ENCODE data around the gene ALDH4A1.
A peak's percentile ranks its signal among the peaks of the same experiment; 100 is the strongest.

The ALDH4A1 gene

DNA sequence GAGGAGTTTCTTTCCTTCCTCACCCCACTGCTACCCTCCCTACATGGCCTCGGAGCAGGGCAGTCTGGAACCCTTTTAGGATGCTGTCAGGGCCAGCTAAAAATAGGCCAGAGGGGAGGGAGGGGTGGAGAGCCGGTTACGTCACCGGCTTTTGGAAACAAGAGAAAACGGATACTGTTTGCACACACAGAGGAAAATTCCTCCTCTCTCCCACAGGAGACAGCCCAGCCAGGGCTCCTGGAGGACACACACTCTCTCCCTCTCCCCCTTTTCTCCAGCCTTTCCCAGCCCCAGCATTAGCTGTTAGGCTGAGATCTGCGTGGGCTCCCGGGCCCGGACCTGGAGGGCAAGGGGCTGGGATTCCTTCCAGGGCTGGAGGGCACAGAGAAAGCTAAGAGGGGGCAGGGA is 20.0 kb upstream of the ALDH4A1 start:
- H3K4me3 ChIP-seq (ENCODE audit: low read depth, low read length), result peak overlapping the region; percentile 8
- no peak for DNase-seq (ENCODE audit: low read depth, low spot score)
- CTCF ChIA-PET, result interaction anchor here (0.6 to 12.7 kb wide), 11 partner anchors 8 to 365 kb away, joined by 3 to 212 read pairs (median 4); no protein-coding TSS in a partner anchor
- TF ChIP-seq, protein P1, sequence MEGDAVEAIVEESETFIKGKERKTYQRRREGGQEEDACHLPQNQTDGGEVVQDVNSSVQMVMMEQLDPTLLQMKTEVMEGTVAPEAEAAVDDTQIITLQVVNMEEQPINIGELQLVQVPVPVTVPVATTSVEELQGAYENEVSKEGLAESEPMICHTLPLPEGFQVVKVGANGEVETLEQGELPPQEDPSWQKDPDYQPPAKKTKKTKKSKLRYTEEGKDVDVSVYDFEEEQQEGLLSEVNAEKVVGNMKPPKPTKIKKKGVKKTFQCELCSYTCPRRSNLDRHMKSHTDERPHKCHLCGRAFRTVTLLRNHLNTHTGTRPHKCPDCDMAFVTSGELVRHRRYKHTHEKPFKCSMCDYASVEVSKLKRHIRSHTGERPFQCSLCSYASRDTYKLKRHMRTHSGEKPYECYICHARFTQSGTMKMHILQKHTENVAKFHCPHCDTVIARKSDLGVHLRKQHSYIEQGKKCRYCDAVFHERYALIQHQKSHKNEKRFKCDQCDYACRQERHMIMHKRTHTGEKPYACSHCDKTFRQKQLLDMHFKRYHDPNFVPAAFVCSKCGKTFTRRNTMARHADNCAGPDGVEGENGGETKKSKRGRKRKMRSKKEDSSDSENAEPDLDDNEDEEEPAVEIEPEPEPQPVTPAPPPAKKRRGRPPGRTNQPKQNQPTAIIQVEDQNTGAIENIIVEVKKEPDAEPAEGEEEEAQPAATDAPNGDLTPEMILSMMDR (IDR thresholded peaks at IDR 0.05; ENCODE audit: insufficient read depth, low read length, missing control alignments), result peak; percentile 22
- POLR2A ChIA-PET, result interaction anchor here (1.1 kb wide), 1 partner anchor 34 kb away, joined by 8 read pairs; the partner anchor contains the start of gene IFFO2

DNA sequence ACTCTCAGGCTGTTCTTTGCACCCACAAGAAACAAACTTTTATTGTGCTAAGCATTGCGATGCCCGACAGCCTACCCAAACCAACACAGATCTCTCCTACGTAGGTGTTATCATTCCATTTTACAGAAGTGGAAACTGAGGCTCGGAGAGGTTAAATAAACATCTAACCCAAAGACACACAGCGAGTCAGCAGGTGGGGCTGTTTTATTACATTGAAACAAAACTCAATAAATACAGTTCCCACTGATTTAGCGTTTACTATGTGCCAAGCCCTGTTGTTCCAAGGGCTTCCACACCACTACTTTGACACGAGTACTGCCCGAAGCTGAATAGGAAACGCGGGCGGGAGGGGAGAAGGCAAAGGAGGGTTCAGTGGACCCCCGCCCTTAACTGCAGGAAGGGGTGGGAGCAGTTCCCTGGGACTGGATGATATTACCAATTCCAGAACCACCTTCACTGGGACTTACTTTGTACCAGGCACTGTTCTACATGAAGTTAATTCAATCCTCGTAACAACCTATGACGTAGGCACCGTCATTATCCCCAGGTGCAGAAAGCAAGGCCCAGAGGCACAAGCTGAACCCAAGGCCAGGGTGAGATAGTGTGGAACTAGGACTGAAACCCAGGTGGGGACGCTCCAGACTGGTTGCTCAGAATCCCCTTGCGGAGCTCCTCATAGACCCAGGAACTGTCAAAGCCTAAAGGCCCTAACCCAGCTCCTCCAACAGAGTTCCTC is 19.3 kb upstream of the ALDH4A1 start:
- H3K4me3 ChIP-seq (ENCODE audit: low read depth, low read length), result peak overlapping the region; percentile 8
- POLR2A ChIA-PET, result interaction anchor here (1.1 kb wide), 1 partner anchor 35 kb away, joined by 8 read pairs; the partner anchor contains the start of gene IFFO2
- CTCF ChIA-PET, result interaction anchor here (0.6 to 12.7 kb wide), 16 partner anchors 8 to 365 kb away, joined by 3 to 212 read pairs (median 3); no protein-coding TSS in a partner anchor
- no peak for DNase-seq (ENCODE audit: low read depth, low spot score)
- TF ChIP-seq, protein P1 (IDR thresholded peaks at IDR 0.05; ENCODE audit: insufficient read depth, low read length, missing control alignments), result no peak

DNA sequence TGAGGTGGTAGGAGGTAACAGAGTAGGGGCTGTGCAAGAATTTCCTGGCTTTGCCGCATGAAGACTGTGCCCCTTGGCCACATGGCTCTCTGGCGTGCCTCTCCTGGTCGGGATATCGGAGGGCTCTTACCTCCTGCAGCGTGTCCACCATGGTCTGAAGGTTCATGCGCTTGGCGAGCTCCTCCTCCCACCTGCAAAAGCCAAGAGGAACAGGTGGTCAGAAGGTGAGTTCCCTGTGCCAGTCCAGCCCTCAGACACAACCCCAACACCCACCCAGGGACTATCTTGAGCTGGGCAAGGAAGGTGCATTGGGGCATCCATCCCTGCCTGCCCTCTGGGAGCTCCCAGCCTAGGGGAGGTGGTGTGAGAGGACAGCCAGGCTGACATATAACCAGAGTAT is 18.6 kb upstream of the ALDH4A1 start:
- CTCF ChIA-PET, result interaction anchor here (0.8 to 12.7 kb wide), 7 partner anchors 8 to 182 kb away, joined by 3 to 212 read pairs (median 3); no protein-coding TSS in a partner anchor

DNA sequence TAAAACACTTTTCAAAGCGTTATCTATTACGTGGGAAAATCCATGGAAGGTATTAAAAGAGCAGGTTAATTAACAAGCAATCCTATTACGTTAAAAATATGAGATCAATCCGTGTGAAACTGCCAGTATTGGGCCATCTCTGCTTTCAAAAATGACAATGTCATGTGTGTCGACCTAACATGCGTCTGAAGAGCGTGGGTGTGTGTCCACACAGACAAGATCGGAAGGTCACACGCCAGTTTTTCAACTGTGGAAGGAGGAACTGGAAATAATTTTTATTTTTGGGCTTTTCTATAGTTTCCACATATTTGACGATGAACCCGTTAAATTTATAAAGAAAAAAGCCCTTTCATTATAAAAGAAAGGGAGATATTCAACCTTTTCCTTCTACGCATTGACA is 17.6 kb upstream of the ALDH4A1 start:
- no peak for DNase-seq (ENCODE audit: low read depth, low spot score)
- ChIA-PET POLR2A (no interaction called here), CTCF (no interaction called here)
- TF ChIP-seq, protein P1 (IDR thresholded peaks at IDR 0.05; ENCODE audit: insufficient read depth, low read length, missing control alignments), result no peak
- no peak overlapping the region for H3K4me3 ChIP-seq (ENCODE audit: low read depth, low read length)

More for the DNA sequence above, 18.6 kb upstream of the ALDH4A1 start:
- TF ChIP-seq, protein P1 (IDR thresholded peaks at IDR 0.05; ENCODE audit: insufficient read depth, low read length, missing control alignments), result no peak
- no peak overlapping the region for H3K4me3 ChIP-seq (ENCODE audit: low read depth, low read length)
- no peak for DNase-seq (ENCODE audit: low read depth, low spot score)
- POLR2A ChIA-PET, result no interaction called here

DNA sequence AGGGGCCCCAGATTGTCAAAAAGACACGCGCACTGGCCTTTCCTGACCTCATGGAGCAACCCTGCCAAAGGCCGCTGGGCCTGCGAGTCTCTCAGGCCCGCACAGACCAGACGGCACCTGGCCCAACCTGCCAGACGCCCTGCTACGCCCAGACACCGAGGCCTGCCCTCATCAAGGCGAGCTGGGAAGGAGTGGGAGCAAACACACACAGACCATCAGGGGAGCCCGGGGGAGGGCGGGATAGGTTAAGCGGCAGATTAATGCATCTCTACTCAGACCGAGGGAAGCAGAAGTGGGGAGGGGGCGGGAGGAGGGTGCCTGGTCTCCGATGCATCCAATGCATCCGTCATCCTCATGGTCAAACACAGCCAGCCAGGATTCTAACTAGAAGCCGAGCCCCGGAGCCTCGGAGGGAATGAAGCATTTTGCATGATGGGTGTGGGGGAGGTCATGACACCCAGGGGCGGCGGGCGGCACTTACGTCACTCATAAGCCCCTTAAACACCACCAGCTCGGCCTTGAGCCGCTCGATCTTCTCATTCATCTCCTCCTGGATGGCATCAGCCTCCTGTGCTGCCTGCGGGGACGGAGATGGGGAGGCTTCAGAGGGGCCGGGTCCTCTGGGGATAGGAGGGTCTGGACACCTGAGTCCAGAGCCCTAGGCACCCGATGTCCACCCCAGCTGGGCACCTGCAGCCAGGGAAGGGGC is 17.0 kb upstream of the ALDH4A1 start:
- no peak for DNase-seq (ENCODE audit: low read depth, low spot score)
- ChIA-PET CTCF (interaction anchor here (9.2 kb wide), 1 partner anchor 14 kb away, joined by 115 read pairs; the partner anchor contains the start of gene ALDH4A1), POLR2A (no interaction called here)
- H3K4me3 ChIP-seq (ENCODE audit: low read depth, low read length), result no peak overlapping the region
- TF ChIP-seq, protein P1 (IDR thresholded peaks at IDR 0.05; ENCODE audit: insufficient read depth, low read length, missing control alignments), result no peak

DNA sequence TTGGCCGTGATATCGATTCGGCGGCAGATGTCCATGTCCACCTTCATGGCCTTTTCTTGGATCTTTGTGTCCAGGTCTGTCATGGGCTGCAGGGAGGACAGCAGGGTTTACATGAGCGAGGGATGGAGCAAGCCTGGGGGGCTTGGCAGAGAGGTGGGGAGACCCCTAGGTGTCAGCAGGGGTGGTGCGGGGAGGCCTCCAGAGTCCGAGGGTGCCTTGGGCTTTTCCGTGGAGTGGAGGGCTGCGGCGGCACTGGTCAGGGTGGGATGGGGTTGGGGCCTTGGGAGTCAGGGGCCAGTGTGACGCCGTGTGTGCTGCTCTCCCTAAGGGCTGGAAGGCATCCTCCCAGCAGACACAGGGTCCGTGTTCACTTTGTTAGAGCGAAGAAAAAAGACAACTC is 16.1 kb upstream of the ALDH4A1 start:
- no peak for DNase-seq (ENCODE audit: low read depth, low spot score)
- POLR2A ChIA-PET, result no interaction called here
- TF ChIP-seq, protein P1 (IDR thresholded peaks at IDR 0.05; ENCODE audit: insufficient read depth, low read length, missing control alignments), result no peak
- CTCF ChIA-PET, result interaction anchor here (9.2 kb wide), 1 partner anchor 13 kb away, joined by 115 read pairs; the partner anchor contains the start of gene ALDH4A1
- H3K4me3 ChIP-seq (ENCODE audit: low read depth, low read length), result no peak overlapping the region
